HCT116 (cell line): ENCODE data around the gene FGFRL1.

ENCODE experiments used
- EGR1 ChIP-seq: IDR thresholded peaks from 2 replicates; pipeline ENCODE4 v1.6.1; 2012; ENCODE audit warnings: low read depth
- EZH2 ChIP-seq: fragments of 200-600 bp; sonication (generic); IDR thresholded peaks from 2 replicates; pipeline ENCODE4 v1.6.1; 2017; ENCODE audit warnings: antibody characterized with exemption, mixed run types
- POLR2A ChIP-seq: IDR thresholded peaks from 2 replicates; pipeline ENCODE4 v1.7.0; 2011; ENCODE audit warnings: borderline replicate concordance; ENCODE audit not compliant: insufficient read depth, insufficient read length; ENCODE audit errors: extremely low read depth
- POLR2AphosphoS5 ChIP-seq: IDR thresholded peaks from 2 replicates; pipeline ENCODE4 v1.6.1; 2011; ENCODE audit warnings: mild to moderate bottlenecking, low read depth, low read length, moderate library complexity
- SRF ChIP-seq: IDR thresholded peaks from 2 replicates; pipeline ENCODE4 v1.6.1; 2012; ENCODE audit warnings: low read depth
- YY1 ChIP-seq: IDR thresholded peaks from 2 replicates; pipeline ENCODE4 v1.6.1; 2011; ENCODE audit warnings: low read length, low read depth, moderate library complexity, mild to moderate bottlenecking; ENCODE audit not compliant: insufficient replicate concordance; ENCODE audit errors: extremely low read depth
- ZFX ChIP-seq: fragments of 450-650 bp; IDR thresholded peaks from 2 replicates; pipeline ENCODE4 v1.6.1; 2017
- TF ChIP-seq, protein P1 (sequence below), 3 experiments: fragments of 200-600 bp in 1 of 3; sonication (generic) in 1 of 3; IDR thresholded peaks in 2 of 3; conservative IDR thresholded peaks in 1 of 3; 2 replicates each; pipeline ENCODE4 v1.5.1; 2012 to 2017; ENCODE audit warnings: low read depth in 2 of 3, low read length in 2 of 3, antibody characterized with exemption in 1 of 3, borderline replicate concordance in 1 of 3, control low read depth in 1 of 3, mild to moderate bottlenecking in 1 of 3, mixed read lengths in 1 of 3, mixed run types in 1 of 3, moderate library complexity in 1 of 3; ENCODE audit not compliant: insufficient read depth in 1 of 3
- TF ChIP-seq, protein P2 (sequence below): IDR thresholded peaks from 2 replicates; pipeline ENCODE4 v1.6.1; 2012

DNA sequence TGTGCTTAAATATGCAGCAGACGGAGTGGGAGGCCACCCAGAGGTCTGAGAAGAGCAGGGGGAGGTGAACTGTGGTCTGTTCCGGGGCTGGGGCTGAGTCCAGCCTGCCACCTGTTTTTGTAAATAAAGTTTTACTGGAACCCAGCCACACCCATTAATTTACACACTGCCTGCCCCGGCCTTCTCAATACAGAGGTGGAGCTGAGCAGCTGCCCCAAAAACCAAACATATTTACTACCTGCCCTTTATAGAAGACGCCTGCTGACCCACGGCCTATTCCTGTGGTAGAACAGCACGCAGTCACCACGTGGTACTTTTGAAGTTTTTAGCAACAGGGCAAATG, 45.9 kb downstream of the FGFRL1 start:
- TF ChIP-seq EZH2 (no peak), POLR2AphosphoS5 (no peak), POLR2A (no peak), SRF (no peak), YY1 (no peak), ZFX (no peak), EGR1 (no peak)
- TF ChIP-seq, protein P1, sequence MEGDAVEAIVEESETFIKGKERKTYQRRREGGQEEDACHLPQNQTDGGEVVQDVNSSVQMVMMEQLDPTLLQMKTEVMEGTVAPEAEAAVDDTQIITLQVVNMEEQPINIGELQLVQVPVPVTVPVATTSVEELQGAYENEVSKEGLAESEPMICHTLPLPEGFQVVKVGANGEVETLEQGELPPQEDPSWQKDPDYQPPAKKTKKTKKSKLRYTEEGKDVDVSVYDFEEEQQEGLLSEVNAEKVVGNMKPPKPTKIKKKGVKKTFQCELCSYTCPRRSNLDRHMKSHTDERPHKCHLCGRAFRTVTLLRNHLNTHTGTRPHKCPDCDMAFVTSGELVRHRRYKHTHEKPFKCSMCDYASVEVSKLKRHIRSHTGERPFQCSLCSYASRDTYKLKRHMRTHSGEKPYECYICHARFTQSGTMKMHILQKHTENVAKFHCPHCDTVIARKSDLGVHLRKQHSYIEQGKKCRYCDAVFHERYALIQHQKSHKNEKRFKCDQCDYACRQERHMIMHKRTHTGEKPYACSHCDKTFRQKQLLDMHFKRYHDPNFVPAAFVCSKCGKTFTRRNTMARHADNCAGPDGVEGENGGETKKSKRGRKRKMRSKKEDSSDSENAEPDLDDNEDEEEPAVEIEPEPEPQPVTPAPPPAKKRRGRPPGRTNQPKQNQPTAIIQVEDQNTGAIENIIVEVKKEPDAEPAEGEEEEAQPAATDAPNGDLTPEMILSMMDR (IDR thresholded peaks at IDR 0.05 in 2 of 3, conservative IDR thresholded peaks at IDR 0.05 in 1 of 3; ENCODE audit: borderline replicate concordance in 1 of 3, insufficient read depth in 1 of 3, low read depth in 2 of 3, low read length in 2 of 3), result no peak
- TF ChIP-seq, protein P2, sequence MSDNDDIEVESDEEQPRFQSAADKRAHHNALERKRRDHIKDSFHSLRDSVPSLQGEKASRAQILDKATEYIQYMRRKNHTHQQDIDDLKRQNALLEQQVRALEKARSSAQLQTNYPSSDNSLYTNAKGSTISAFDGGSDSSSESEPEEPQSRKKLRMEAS, result no peak
